Peyer's patch (tissue), 4 donors: Measurements from ENCODE around the gene KLF13.
A peak's percentile ranks its signal among the peaks of the same experiment; 100 is the strongest.

Experiments
- CTCF ChIP-seq, 6 experiments: fragments of 450-650 bp in 4 of 6; fragments of 200-600 bp in 2 of 6; sonication (generic) in 1 of 6; IDR thresholded peaks; one replicate each; pipeline ENCODE4 v1.5.1; 2017 to 2019; ENCODE audit warnings: antibody characterized with exemption in 6 of 6, mild to moderate bottlenecking in 3 of 6, moderate library complexity in 1 of 6
- POLR2A ChIP-seq, 2 donors: fragments of 450-650 bp; IDR thresholded peaks; one replicate each; pipeline ENCODE4 v1.5.1; 2017; ENCODE audit warnings: antibody characterized with exemption in 2 of 2, mild to moderate bottlenecking in 2 of 2, moderate library complexity in 2 of 2

- peak; percentile 20 to 72 (median 52) for TF ChIP-seq CTCF (IDR thresholded peaks at IDR 0.05)
- TF ChIP-seq POLR2A (IDR thresholded peaks at IDR 0.05), result peak; percentile 41 to 52
Observed at GRCh38 chr15:31365655-31366127, 39.1 kb downstream of the KLF13 start.
